Liver (tissue), 9 donors: Measurements from ENCODE around the gene CCND3. TPM values are rescaled to one million over a fixed set of nuclear protein-coding genes. Genes with fewer than 3 reads are reported as not detected.

Source experiments
- DNase-seq: peaks from one replicate; pipeline ENCODE4 v3.0.0-alpha.2; 2017; ENCODE audit warnings: low spot score
- H3K27ac ChIP-seq, 2 donors: one replicate each; pipeline ENCODE4 v1.7.0; 2013; ENCODE audit warnings: inconsistent platforms in 2 of 2, low read length in 2 of 2, control low read depth in 1 of 2, low read depth in 1 of 2, mild to moderate bottlenecking in 1 of 2
- H3K27me3 ChIP-seq, 4 donors: one replicate each; pipeline versions ENCODE4 v1.6.1 to v1.7.0; 2013; ENCODE audit warnings: low read length in 3 of 4, inconsistent platforms in 1 of 4, mild to moderate bottlenecking in 1 of 4, moderate library complexity in 1 of 4; ENCODE audit not compliant: control insufficient read depth in 4 of 4, insufficient read depth in 4 of 4
- H3K36me3 ChIP-seq, 4 donors: one replicate each; pipeline versions ENCODE4 v1.6.1 to v1.7.0; 2013; ENCODE audit warnings: low read length in 3 of 4, mild to moderate bottlenecking in 3 of 4, low read depth in 1 of 4, moderate library complexity in 1 of 4; ENCODE audit not compliant: control insufficient read depth in 4 of 4, insufficient read depth in 3 of 4
- H3K4me1 ChIP-seq, 4 donors: one replicate each; pipeline versions ENCODE4 v1.6.1 to v1.7.0; 2013; ENCODE audit warnings: low read length in 3 of 4, mild to moderate bottlenecking in 3 of 4, moderate library complexity in 1 of 4; ENCODE audit not compliant: control insufficient read depth in 4 of 4, insufficient read depth in 4 of 4
- H3K4me3 ChIP-seq, 3 donors: one replicate each; pipeline versions ENCODE4 v1.6.1 to v1.7.0; 2013; ENCODE audit warnings: low read length in 3 of 3, control low read depth in 1 of 3, low read depth in 1 of 3, mild to moderate bottlenecking in 1 of 3
- H3K9ac ChIP-seq, 2 donors: one replicate each; pipeline ENCODE4 v1.7.0; 2013; ENCODE audit warnings: low read length in 2 of 2, mild to moderate bottlenecking in 2 of 2, moderate library complexity in 2 of 2, control low read depth in 1 of 2, low read depth in 1 of 2
- H3K9me3 ChIP-seq, 4 donors: one replicate each; pipeline versions ENCODE4 v1.6.1 to v1.7.0; 2013; ENCODE audit warnings: low read length in 3 of 4; ENCODE audit not compliant: control insufficient read depth in 4 of 4
- EGR1 ChIP-seq, 2 donors: IDR thresholded peaks; 2 replicates each; pipeline ENCODE4 v1.6.1; 2016 to 2018; ENCODE audit warnings: antibody characterized with exemption in 2 of 2, low read depth in 2 of 2
- FOXA1 ChIP-seq: IDR thresholded peaks from 2 replicates; pipeline ENCODE4 v1.6.1; 2016; ENCODE audit warnings: antibody characterized with exemption
- FOXA2 ChIP-seq: IDR thresholded peaks from 2 replicates; pipeline ENCODE4 v1.6.1; 2016; ENCODE audit warnings: antibody characterized with exemption
- GABPA ChIP-seq, 2 donors: IDR thresholded peaks in 1 of 2; conservative IDR thresholded peaks in 1 of 2; 2 replicates each; pipeline ENCODE4 v1.6.1; 2016; ENCODE audit warnings: antibody characterized with exemption in 2 of 2, mild to moderate bottlenecking in 1 of 2, moderate library complexity in 1 of 2
- HNF4A ChIP-seq, 2 donors: conservative IDR thresholded peaks; 2 replicates each; pipeline ENCODE4 v1.6.1; 2016; ENCODE audit warnings: antibody characterized with exemption in 2 of 2, mild to moderate bottlenecking in 2 of 2
- HNF4G ChIP-seq: IDR thresholded peaks from 2 replicates; pipeline ENCODE4 v1.6.1; 2016; ENCODE audit warnings: antibody characterized with exemption
- JUND ChIP-seq, 2 donors: IDR thresholded peaks; 2 replicates each; pipeline ENCODE4 v1.6.1; 2016; ENCODE audit warnings: antibody characterized with exemption in 2 of 2
- NR2F2 ChIP-seq: IDR thresholded peaks from 2 replicates; pipeline ENCODE4 v1.6.1; 2016; ENCODE audit warnings: antibody characterized with exemption
- RAD21 ChIP-seq, 2 donors: IDR thresholded peaks; 2 replicates each; pipeline ENCODE4 v1.6.1; 2016; ENCODE audit warnings: antibody characterized with exemption in 2 of 2, mild to moderate bottlenecking in 2 of 2
- RXRA ChIP-seq, 2 donors: IDR thresholded peaks; 2 replicates each; pipeline ENCODE4 v1.6.1; 2017 to 2018; ENCODE audit warnings: antibody characterized with exemption in 2 of 2, mild to moderate bottlenecking in 1 of 2
- SP1 ChIP-seq: IDR thresholded peaks from 2 replicates; pipeline ENCODE4 v1.6.1; 2018; ENCODE audit warnings: antibody characterized with exemption, mild to moderate bottlenecking
- TAF1 ChIP-seq: conservative IDR thresholded peaks from 2 replicates; pipeline ENCODE4 v1.6.1; 2016; ENCODE audit warnings: antibody characterized with exemption, mild to moderate bottlenecking
- YY1 ChIP-seq: IDR thresholded peaks from 2 replicates; pipeline ENCODE4 v1.6.1; 2016; ENCODE audit warnings: antibody characterized with exemption, mild to moderate bottlenecking
- WGBS: extraction: QIAGEN DNeasy Blood & Tissue Kit; methylation state at CpG from one replicate; pipeline ENCODE4 v1.1.7; 2013; 5-methylcytosine and 5-hydroxymethylcytosine counted together
- polyA plus RNA-seq, 2 donors: library from polyadenylated mRNA; stranded (reverse) in 1 of 2; unstranded in 1 of 2; fragments of 200-250 nt in 1 of 2; fragments of >200 nt in 1 of 2; fragmentation: Nextera tagmentation in 1 of 2; extraction: Ambion mirVana in 1 of 2; gene quantifications; one replicate each; pipeline versions ENCODE4 v1.2.1 to v1.2.3, GENCODE V29; 2013 to 2015
- total RNA-seq, 2 donors: library from RNA; depleted of rRNA; stranded (reverse); fragments of >200 nt; gene quantifications; one replicate each; pipeline ENCODE4 v1.2.3, GENCODE V29; 2014
- TF ChIP-seq, protein P1 (sequence below): IDR thresholded peaks from 2 replicates; pipeline ENCODE4 v1.6.1; 2016; ENCODE audit warnings: antibody characterized with exemption
- TF ChIP-seq, protein P2 (sequence below): fragments of 150-350 bp; IDR thresholded peaks from 2 replicates; pipeline ENCODE4 v1.5.1; 2017; ENCODE audit warnings: improper control_type of control experiment, low read depth, low read length; ENCODE audit not compliant: missing input control
- TF ChIP-seq, protein P3 (sequence below): IDR thresholded peaks from 2 replicates; pipeline ENCODE4 v1.6.1; 2016; ENCODE audit warnings: antibody characterized with exemption
- TF ChIP-seq, protein P4 (sequence below): IDR thresholded peaks from 2 replicates; pipeline ENCODE4 v1.6.1; 2016; ENCODE audit warnings: antibody characterized with exemption
- TF ChIP-seq, protein P5 (sequence below): IDR thresholded peaks from 2 replicates; pipeline ENCODE4 v1.6.1; 2016; ENCODE audit warnings: antibody characterized with exemption, mild to moderate bottlenecking
- donor health status: healthy.
- donor health status: healthy.
- donor health status: healthy.
- donor health status: healthy.
- donor health status: healthy.

Gene CCND3
- total and polyA plus RNA-seq, 4 donors: 11.6 to 54.3 (median 23.2) TPM

DNA sequence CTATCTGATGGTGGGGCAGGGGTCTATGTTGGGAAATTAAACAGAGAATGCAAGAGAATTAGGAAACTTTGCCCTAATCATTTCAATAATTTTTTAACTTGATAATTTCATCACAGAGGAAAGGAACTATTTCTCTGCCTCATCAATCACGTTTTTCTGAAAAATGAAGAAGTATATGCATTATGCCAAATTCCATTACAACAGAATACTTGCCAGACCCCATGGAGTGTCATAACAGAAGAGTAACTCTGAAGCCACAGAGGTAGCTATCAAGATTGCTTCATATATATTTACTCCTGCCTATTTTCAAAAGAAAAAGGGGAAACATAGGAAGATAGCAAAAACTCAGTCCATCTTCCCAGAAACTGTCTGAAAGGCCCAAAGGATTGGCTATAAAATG lies 40.7 kb downstream of the CCND3 start:
- H3K9ac ChIP-seq: no peak overlapping the region
- no peak overlapping the region for H3K4me3 ChIP-seq
- H3K9me3 ChIP-seq: no peaks in the 10 kb centered on the region
- 84% methylated on average over 1 of the region's 1 CpG for WGBS
- H3K36me3 ChIP-seq: peaks cover 0 to 20% (median 15%) of the 10 kb centered on the region in 4 donors
- TF ChIP-seq, protein P1, sequence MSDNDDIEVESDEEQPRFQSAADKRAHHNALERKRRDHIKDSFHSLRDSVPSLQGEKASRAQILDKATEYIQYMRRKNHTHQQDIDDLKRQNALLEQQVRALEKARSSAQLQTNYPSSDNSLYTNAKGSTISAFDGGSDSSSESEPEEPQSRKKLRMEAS: no peak
- TF ChIP-seq, protein P2, sequence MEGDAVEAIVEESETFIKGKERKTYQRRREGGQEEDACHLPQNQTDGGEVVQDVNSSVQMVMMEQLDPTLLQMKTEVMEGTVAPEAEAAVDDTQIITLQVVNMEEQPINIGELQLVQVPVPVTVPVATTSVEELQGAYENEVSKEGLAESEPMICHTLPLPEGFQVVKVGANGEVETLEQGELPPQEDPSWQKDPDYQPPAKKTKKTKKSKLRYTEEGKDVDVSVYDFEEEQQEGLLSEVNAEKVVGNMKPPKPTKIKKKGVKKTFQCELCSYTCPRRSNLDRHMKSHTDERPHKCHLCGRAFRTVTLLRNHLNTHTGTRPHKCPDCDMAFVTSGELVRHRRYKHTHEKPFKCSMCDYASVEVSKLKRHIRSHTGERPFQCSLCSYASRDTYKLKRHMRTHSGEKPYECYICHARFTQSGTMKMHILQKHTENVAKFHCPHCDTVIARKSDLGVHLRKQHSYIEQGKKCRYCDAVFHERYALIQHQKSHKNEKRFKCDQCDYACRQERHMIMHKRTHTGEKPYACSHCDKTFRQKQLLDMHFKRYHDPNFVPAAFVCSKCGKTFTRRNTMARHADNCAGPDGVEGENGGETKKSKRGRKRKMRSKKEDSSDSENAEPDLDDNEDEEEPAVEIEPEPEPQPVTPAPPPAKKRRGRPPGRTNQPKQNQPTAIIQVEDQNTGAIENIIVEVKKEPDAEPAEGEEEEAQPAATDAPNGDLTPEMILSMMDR: no peak
- TF ChIP-seq RXRA (IDR thresholded peaks at IDR 0.05): no peak
- TF ChIP-seq, protein P3, sequence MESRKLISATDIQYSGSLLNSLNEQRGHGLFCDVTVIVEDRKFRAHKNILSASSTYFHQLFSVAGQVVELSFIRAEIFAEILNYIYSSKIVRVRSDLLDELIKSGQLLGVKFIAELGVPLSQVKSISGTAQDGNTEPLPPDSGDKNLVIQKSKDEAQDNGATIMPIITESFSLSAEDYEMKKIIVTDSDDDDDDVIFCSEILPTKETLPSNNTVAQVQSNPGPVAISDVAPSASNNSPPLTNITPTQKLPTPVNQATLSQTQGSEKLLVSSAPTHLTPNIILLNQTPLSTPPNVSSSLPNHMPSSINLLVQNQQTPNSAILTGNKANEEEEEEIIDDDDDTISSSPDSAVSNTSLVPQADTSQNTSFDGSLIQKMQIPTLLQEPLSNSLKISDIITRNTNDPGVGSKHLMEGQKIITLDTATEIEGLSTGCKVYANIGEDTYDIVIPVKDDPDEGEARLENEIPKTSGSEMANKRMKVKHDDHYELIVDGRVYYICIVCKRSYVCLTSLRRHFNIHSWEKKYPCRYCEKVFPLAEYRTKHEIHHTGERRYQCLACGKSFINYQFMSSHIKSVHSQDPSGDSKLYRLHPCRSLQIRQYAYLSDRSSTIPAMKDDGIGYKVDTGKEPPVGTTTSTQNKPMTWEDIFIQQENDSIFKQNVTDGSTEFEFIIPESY: no peak
- H3K4me1 ChIP-seq: peaks cover 0 to 7% (median 1%) of the 10 kb centered on the region in 4 donors
- H3K27ac ChIP-seq: no peak overlapping the region
- no peaks in the 10 kb centered on the region for H3K27me3 ChIP-seq
- no peak for DNase-seq

DNA sequence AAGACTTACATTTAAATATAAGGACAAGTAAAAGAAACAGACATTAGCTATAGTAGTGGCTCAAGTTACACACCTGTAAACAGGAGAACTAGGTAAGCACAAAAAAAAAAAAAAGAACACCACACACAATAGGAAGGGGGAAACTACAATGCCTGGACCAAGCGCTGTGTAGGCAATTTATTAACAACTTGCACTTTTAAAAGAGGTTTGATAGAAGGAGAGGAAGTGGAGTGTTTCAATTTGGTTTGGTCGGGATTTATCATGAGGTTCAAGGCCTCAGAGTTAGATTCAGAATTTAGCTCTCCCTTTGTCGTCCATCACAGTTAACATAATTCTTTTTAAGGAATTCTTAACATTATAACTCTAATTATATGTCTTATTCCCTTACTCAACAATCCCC lies 45.3 kb downstream of the CCND3 start:
- H3K9me3 ChIP-seq: no peaks in the 10 kb centered on the region
- H3K4me3 ChIP-seq: peak overlapping the region; percentile 77 to 97 (median 85)
- H3K9ac ChIP-seq: no peak overlapping the region
- H3K36me3 ChIP-seq: peaks cover 0 to 7% (median 4%) of the 10 kb centered on the region in 4 donors
- peak overlapping the region; percentile 73 to 82 for H3K27ac ChIP-seq
- TF ChIP-seq, protein P1: no peak
- TF ChIP-seq, protein P3: no peak
- no peak for TF ChIP-seq SP1
- TF ChIP-seq JUND (IDR thresholded peaks at IDR 0.05): no peak
- no peak for TF ChIP-seq HNF4A (conservative IDR thresholded peaks at IDR 0.05)
- TF ChIP-seq, protein P4, sequence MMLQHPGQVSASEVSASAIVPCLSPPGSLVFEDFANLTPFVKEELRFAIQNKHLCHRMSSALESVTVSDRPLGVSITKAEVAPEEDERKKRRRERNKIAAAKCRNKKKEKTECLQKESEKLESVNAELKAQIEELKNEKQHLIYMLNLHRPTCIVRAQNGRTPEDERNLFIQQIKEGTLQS: no peak
- TF ChIP-seq FOXA2: no peak
- TF ChIP-seq GABPA (IDR thresholded peaks at IDR 0.05 in 1 of 2, conservative IDR thresholded peaks at IDR 0.05 in 1 of 2): no peak
- TF ChIP-seq RAD21 (IDR thresholded peaks at IDR 0.05): no peak
- TF ChIP-seq RXRA (IDR thresholded peaks at IDR 0.05): no peak
- no peak for TF ChIP-seq EGR1 (IDR thresholded peaks at IDR 0.05; ENCODE audit: low read depth in 2 of 2)
- no peak for TF ChIP-seq YY1
- TF ChIP-seq, protein P5, sequence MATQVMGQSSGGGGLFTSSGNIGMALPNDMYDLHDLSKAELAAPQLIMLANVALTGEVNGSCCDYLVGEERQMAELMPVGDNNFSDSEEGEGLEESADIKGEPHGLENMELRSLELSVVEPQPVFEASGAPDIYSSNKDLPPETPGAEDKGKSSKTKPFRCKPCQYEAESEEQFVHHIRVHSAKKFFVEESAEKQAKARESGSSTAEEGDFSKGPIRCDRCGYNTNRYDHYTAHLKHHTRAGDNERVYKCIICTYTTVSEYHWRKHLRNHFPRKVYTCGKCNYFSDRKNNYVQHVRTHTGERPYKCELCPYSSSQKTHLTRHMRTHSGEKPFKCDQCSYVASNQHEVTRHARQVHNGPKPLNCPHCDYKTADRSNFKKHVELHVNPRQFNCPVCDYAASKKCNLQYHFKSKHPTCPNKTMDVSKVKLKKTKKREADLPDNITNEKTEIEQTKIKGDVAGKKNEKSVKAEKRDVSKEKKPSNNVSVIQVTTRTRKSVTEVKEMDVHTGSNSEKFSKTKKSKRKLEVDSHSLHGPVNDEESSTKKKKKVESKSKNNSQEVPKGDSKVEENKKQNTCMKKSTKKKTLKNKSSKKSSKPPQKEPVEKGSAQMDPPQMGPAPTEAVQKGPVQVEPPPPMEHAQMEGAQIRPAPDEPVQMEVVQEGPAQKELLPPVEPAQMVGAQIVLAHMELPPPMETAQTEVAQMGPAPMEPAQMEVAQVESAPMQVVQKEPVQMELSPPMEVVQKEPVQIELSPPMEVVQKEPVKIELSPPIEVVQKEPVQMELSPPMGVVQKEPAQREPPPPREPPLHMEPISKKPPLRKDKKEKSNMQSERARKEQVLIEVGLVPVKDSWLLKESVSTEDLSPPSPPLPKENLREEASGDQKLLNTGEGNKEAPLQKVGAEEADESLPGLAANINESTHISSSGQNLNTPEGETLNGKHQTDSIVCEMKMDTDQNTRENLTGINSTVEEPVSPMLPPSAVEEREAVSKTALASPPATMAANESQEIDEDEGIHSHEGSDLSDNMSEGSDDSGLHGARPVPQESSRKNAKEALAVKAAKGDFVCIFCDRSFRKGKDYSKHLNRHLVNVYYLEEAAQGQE: no peak
- TF ChIP-seq TAF1: no peak
- TF ChIP-seq HNF4G: no peak
- TF ChIP-seq NR2F2: no peak
- TF ChIP-seq, protein P2: no peak
- no peak for TF ChIP-seq FOXA1
- peaks cover 0 to 19% (median 6%) of the 10 kb centered on the region in 4 donors for H3K4me1 ChIP-seq
- no peak for DNase-seq
- H3K27me3 ChIP-seq: no peaks in the 10 kb centered on the region
- 72% methylated on average over 3 of the region's 3 CpGs for WGBS
